22Rv1 (cell line): ENCODE measurements around the gene GPR139.

Experiments used
- CTCF ChIP-seq: fragments of 450-650 bp; IDR thresholded peaks from 2 replicates; pipeline ENCODE4 v1.5.1; 2017; ENCODE audit warnings: mild to moderate bottlenecking
- ZFX ChIP-seq: fragments of 450-650 bp; IDR thresholded peaks from 2 replicates; pipeline ENCODE4 v1.6.1; 2017; ENCODE audit warnings: antibody characterized with exemption, borderline replicate concordance

- no peak for TF ChIP-seq CTCF
- TF ChIP-seq ZFX: no peak
These were observed 1.6 kb upstream of the GPR139 start for GRCh38 chr16:20075243-20075642.
